Sigmoid colon (tissue), 4 donors: ENCODE measurements around the gene PARP15.
"Not testable (repeated sequence)": the region's sequence is repeated elsewhere in the genome, so short reads cannot be mapped to it uniquely, and the experiment has no call there.

Experiments
- POLR2AphosphoS5 ChIP-seq, 4 donors: sonication (generic); formaldehyde crosslinking; IDR thresholded peaks; one replicate each; pipeline ENCODE4 v1.6.1; 2017; ENCODE audit warnings: antibody characterized with exemption in 4 of 4
- TF ChIP-seq, protein P1 (sequence below), 4 experiments: fragments of 450-650 bp in 3 of 4; fragments of 200-600 bp in 1 of 4; IDR thresholded peaks; one replicate each; pipeline ENCODE4 v1.5.1; 2016 to 2019; ENCODE audit warnings: antibody characterized with exemption in 4 of 4, mild to moderate bottlenecking in 3 of 4, moderate library complexity in 2 of 4

GRCh38 chr3:122651233-122651907 is 73.9 kb downstream of the PARP15 start:
- TF ChIP-seq, protein P1, sequence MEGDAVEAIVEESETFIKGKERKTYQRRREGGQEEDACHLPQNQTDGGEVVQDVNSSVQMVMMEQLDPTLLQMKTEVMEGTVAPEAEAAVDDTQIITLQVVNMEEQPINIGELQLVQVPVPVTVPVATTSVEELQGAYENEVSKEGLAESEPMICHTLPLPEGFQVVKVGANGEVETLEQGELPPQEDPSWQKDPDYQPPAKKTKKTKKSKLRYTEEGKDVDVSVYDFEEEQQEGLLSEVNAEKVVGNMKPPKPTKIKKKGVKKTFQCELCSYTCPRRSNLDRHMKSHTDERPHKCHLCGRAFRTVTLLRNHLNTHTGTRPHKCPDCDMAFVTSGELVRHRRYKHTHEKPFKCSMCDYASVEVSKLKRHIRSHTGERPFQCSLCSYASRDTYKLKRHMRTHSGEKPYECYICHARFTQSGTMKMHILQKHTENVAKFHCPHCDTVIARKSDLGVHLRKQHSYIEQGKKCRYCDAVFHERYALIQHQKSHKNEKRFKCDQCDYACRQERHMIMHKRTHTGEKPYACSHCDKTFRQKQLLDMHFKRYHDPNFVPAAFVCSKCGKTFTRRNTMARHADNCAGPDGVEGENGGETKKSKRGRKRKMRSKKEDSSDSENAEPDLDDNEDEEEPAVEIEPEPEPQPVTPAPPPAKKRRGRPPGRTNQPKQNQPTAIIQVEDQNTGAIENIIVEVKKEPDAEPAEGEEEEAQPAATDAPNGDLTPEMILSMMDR (IDR thresholded peaks at IDR 0.05) = not testable (repeated sequence)
- TF ChIP-seq POLR2AphosphoS5 (IDR thresholded peaks at IDR 0.05) = not testable (repeated sequence)
